NB4 (cell line): ENCODE measurements around the gene LYRM1.
"Not testable (repeated sequence)": the region's sequence is repeated elsewhere in the genome, so short reads cannot be mapped to it uniquely, and the experiment has no call there.

Experiments
- DNase-seq: peaks from one replicate; pipeline ENCODE4 v3.0.0; 2010; ENCODE audit warnings: low read depth
- H3K4me3 ChIP-seq: one replicate; pipeline ENCODE4 v1.5.1; 2011; ENCODE audit warnings: mild to moderate bottlenecking, low read depth, low read length, moderate library complexity
- CTCF ChIP-seq: IDR thresholded peaks from one replicate; pipeline ENCODE4 v1.5.1; 2012; ENCODE audit warnings: low read depth, low read length
- MAX ChIP-seq: IDR thresholded peaks from 2 replicates; pipeline ENCODE4 v1.6.1; 2011; ENCODE audit warnings: low read depth, low read length
- MYC ChIP-seq: IDR thresholded peaks from 2 replicates; pipeline ENCODE4 v1.6.1; 2011; ENCODE audit warnings: low read depth, low read length
- POLR2A ChIP-seq: IDR thresholded peaks from 2 replicates; pipeline ENCODE4 v1.6.1; 2011; ENCODE audit warnings: mild to moderate bottlenecking; ENCODE audit not compliant: insufficient read length; ENCODE audit errors: extremely low read depth

LYRM1 gene

GRCh38 chr16:20854963-20855362 is 45.6 kb upstream of the LYRM1 start:
- H3K4me3 ChIP-seq: no peak overlapping the region
- no peak for DNase-seq
- TF ChIP-seq MAX (no peak), POLR2A (no peak), CTCF (no peak), MYC (no peak)

- no peak for DNase-seq
- H3K4me3 ChIP-seq: no peak overlapping the region
- TF ChIP-seq MYC (no peak), MAX (no peak), POLR2A (no peak), CTCF (no peak)
Measured at GRCh38 chr16:20857281-20857680, 43.3 kb upstream of the LYRM1 start.

- DNase-seq: no peak
- H3K4me3 ChIP-seq: no peak overlapping the region
- TF ChIP-seq MYC (no peak), MAX (no peak), POLR2A (no peak), CTCF (no peak)
Measured at GRCh38 chr16:20859229-20859628, 41.3 kb upstream of the LYRM1 start.

GRCh38 chr16:20859699-20860098 is 40.9 kb upstream of the LYRM1 start:
- TF ChIP-seq POLR2A: no peak
- TF ChIP-seq CTCF: no peak
- no peak for TF ChIP-seq MAX
- no peak for TF ChIP-seq MYC
- DNase-seq: no peak
- H3K4me3 ChIP-seq: no peak overlapping the region

- DNase-seq: no peak
- H3K4me3 ChIP-seq: no peak overlapping the region
- TF ChIP-seq POLR2A: no peak
- TF ChIP-seq MYC: no peak
- no peak for TF ChIP-seq CTCF
- TF ChIP-seq MAX: no peak
Measured at GRCh38 chr16:20860361-20860760, 40.2 kb upstream of the LYRM1 start.

GRCh38 chr16:20860995-20861394 is 39.6 kb upstream of the LYRM1 start:
- H3K4me3 ChIP-seq, DNase-seq: not testable (repeated sequence)
